ENCODE data around the gene UIMC1. TPM values are rescaled to one million over a fixed set of nuclear protein-coding genes. Genes with fewer than 3 reads are reported as not detected.

UIMC1 gene
- total RNA-seq, 1 experiment from 2014 or later, result 20.7 TPM

GRCh38 chr5:177036921-177037320 lies 30.3 kb upstream of the UIMC1 start:
- POLR2A ChIA-PET (ENCODE audit: unreplicated experiment), result no interaction called here
- H4K20me1 ChIP-seq (ENCODE audit: low read length), result no peaks in the 10 kb centered on the region
- no peaks in the 10 kb centered on the region for H3F3A ChIP-seq (ENCODE audit: low read length, unreplicated experiment)
- no peak overlapping the region for H3K27ac ChIP-seq (ENCODE audit: low read length)
- intact Hi-C loops (cut with micrococcal nuclease), result no loop called here
- no peak for TF ChIP-seq EZH2 (IDR thresholded peaks at IDR 0.05; ENCODE audit: low read length, unreplicated experiment)
- no peak for TF ChIP-seq EZH2phosphoT487 (IDR thresholded peaks at IDR 0.05; ENCODE audit: borderline replicate concordance, low read length)
- TF ChIP-seq CTCF (conservative IDR thresholded peaks at IDR 0.05; ENCODE audit: low read depth, low read length), result no peak
- H3K4me3 ChIP-seq (ENCODE audit: low read length), result no peak overlapping the region
- H3K4me1 ChIP-seq (ENCODE audit: insufficient read depth, low read length), result no peaks in the 10 kb centered on the region
- ATAC-seq (no peak), DNase-seq (no peak)
- CTCF ChIA-PET, result no interaction called here
- no peaks in the 10 kb centered on the region for H3K27me3 ChIP-seq (ENCODE audit: low read length)
- H3K9ac ChIP-seq (ENCODE audit: low read length), result no peak overlapping the region
- H2AFZ ChIP-seq (ENCODE audit: low read length), result no peak overlapping the region
- no peaks in the 10 kb centered on the region for H3K9me2 ChIP-seq (replicated peaks; ENCODE audit: low read length)
- no peak overlapping the region for H3K4me2 ChIP-seq (ENCODE audit: low read length)
- BruUV-seq (replicated peaks), result no TSS peak
- no peaks in the 10 kb centered on the region for H3K9me3 ChIP-seq (ENCODE audit: low read length)
- peaks cover 17% of the 10 kb centered on the region for H3K36me3 ChIP-seq (ENCODE audit: low read depth, low read length)
- peaks cover 57% of the 10 kb centered on the region for H3K79me2 ChIP-seq (ENCODE audit: low read length)

GRCh38 chr5:177036443-177036842 lies 29.9 kb upstream of the UIMC1 start:
- H3F3A ChIP-seq (ENCODE audit: low read length, unreplicated experiment), result no peaks in the 10 kb centered on the region
- CTCF ChIA-PET, result no interaction called here
- no peaks in the 10 kb centered on the region for H3K4me1 ChIP-seq (ENCODE audit: insufficient read depth, low read length)
- H3K9me3 ChIP-seq (ENCODE audit: low read length), result no peaks in the 10 kb centered on the region
- H3K4me3 ChIP-seq (ENCODE audit: low read length), result no peak overlapping the region
- H3K79me2 ChIP-seq (ENCODE audit: low read length), result peaks cover 61% of the 10 kb centered on the region
- ATAC-seq (no peak), DNase-seq (no peak)
- H3K27ac ChIP-seq (ENCODE audit: low read length), result no peak overlapping the region
- no peaks in the 10 kb centered on the region for H3K27me3 ChIP-seq (ENCODE audit: low read length)
- POLR2A ChIA-PET (ENCODE audit: unreplicated experiment), result no interaction called here
- peaks cover 13% of the 10 kb centered on the region for H3K36me3 ChIP-seq (ENCODE audit: low read depth, low read length)
- H3K9ac ChIP-seq (ENCODE audit: low read length), result no peak overlapping the region
- H4K20me1 ChIP-seq (ENCODE audit: low read length), result no peaks in the 10 kb centered on the region
- H3K9me2 ChIP-seq (replicated peaks; ENCODE audit: low read length), result no peaks in the 10 kb centered on the region
- no peak overlapping the region for H3K4me2 ChIP-seq (ENCODE audit: low read length)
- TF ChIP-seq EZH2 (IDR thresholded peaks at IDR 0.05; ENCODE audit: low read length, unreplicated experiment) (no peak), CTCF (conservative IDR thresholded peaks at IDR 0.05; ENCODE audit: low read depth, low read length) (no peak), EZH2phosphoT487 (IDR thresholded peaks at IDR 0.05; ENCODE audit: borderline replicate concordance, low read length) (no peak)
- BruUV-seq (replicated peaks), result no TSS peak
- H2AFZ ChIP-seq (ENCODE audit: low read length), result no peak overlapping the region
- intact Hi-C loops (cut with micrococcal nuclease), result no loop called here

GRCh38 chr5:177035976-177036375 lies 29.4 kb upstream of the UIMC1 start:
- ChIA-PET POLR2A (ENCODE audit: unreplicated experiment) (no interaction called here), CTCF (no interaction called here)
- no peaks in the 10 kb centered on the region for H3K27me3 ChIP-seq (ENCODE audit: low read length)
- ATAC-seq, result no peak
- intact Hi-C loops (cut with micrococcal nuclease), result no loop called here
- no peak overlapping the region for H2AFZ ChIP-seq (ENCODE audit: low read length)
- BruUV-seq (replicated peaks), result no TSS peak
- no peak for DNase-seq
- no peaks in the 10 kb centered on the region for H3K9me3 ChIP-seq (ENCODE audit: low read length)
- H3K9me2 ChIP-seq (replicated peaks; ENCODE audit: low read length), result no peaks in the 10 kb centered on the region
- H3K9ac ChIP-seq (ENCODE audit: low read length), result no peak overlapping the region
- no peak overlapping the region for H3K4me3 ChIP-seq (ENCODE audit: low read length)
- H4K20me1 ChIP-seq (ENCODE audit: low read length), result no peaks in the 10 kb centered on the region
- no peaks in the 10 kb centered on the region for H3K4me1 ChIP-seq (ENCODE audit: insufficient read depth, low read length)
- H3K79me2 ChIP-seq (ENCODE audit: low read length), result peaks cover 66% of the 10 kb centered on the region
- TF ChIP-seq EZH2 (IDR thresholded peaks at IDR 0.05; ENCODE audit: low read length, unreplicated experiment), result no peak
- TF ChIP-seq CTCF (conservative IDR thresholded peaks at IDR 0.05; ENCODE audit: low read depth, low read length), result no peak
- no peak for TF ChIP-seq EZH2phosphoT487 (IDR thresholded peaks at IDR 0.05; ENCODE audit: borderline replicate concordance, low read length)
- H3K4me2 ChIP-seq (ENCODE audit: low read length), result no peak overlapping the region
- no peaks in the 10 kb centered on the region for H3F3A ChIP-seq (ENCODE audit: low read length, unreplicated experiment)
- peaks cover 8% of the 10 kb centered on the region for H3K36me3 ChIP-seq (ENCODE audit: low read depth, low read length)
- H3K27ac ChIP-seq (ENCODE audit: low read length), result no peak overlapping the region

All from PC-3 (cell line).